ENCODE results near the gene METTL5. TPM values are rescaled to one million over a fixed set of nuclear protein-coding genes. Genes with fewer than 3 reads are reported as not detected.

Gene METTL5
- polyA plus RNA-seq, 1 of the 3 experiments (the other 2 are of a cell fraction): 40.7 TPM

- TF ChIP-seq, protein P1, sequence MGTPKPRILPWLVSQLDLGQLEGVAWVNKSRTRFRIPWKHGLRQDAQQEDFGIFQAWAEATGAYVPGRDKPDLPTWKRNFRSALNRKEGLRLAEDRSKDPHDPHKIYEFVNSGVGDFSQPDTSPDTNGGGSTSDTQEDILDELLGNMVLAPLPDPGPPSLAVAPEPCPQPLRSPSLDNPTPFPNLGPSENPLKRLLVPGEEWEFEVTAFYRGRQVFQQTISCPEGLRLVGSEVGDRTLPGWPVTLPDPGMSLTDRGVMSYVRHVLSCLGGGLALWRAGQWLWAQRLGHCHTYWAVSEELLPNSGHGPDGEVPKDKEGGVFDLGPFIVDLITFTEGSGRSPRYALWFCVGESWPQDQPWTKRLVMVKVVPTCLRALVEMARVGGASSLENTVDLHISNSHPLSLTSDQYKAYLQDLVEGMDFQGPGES (IDR thresholded peaks at IDR 0.05; ENCODE audit: low read depth, low read length): no peak
- TF ChIP-seq USF2 (IDR thresholded peaks at IDR 0.05; ENCODE audit: borderline replicate concordance, low read depth, low read length): no peak
- no peak for TF ChIP-seq SMC3 (IDR thresholded peaks at IDR 0.05; ENCODE audit: low read depth, low read length)
- TF ChIP-seq TCF12 (IDR thresholded peaks at IDR 0.05): no peak
- no peak for TF ChIP-seq SIN3A (IDR thresholded peaks at IDR 0.05; ENCODE audit: borderline replicate concordance, low read depth, low read length)
- TF ChIP-seq GABPA (IDR thresholded peaks at IDR 0.05; ENCODE audit: low read depth): no peak
- no peak for TF ChIP-seq TEAD4 (IDR thresholded peaks at IDR 0.05; ENCODE audit: borderline replicate concordance, insufficient read depth)
These were observed 56.3 kb downstream of the METTL5 start (continued) for GRCh38 chr2:169768262-169768995.

- DNase-seq: peak; percentile 63
- H3F3A ChIP-seq (replicated peaks; ENCODE audit: insufficient read depth): peaks cover 3% of the 10 kb centered on the region
- H3K4me2 ChIP-seq: no peak overlapping the region
- TF ChIP-seq CTCF (IDR thresholded peaks at IDR 0.05) (peak; percentile 81), RAD21 (IDR thresholded peaks at IDR 0.05; ENCODE audit: low read length) (peak; percentile 77), RFX5 (IDR thresholded peaks at IDR 0.05; ENCODE audit: low read length) (no peak), YY1 (IDR thresholded peaks at IDR 0.05; ENCODE audit: low read depth) (no peak), USF1 (IDR thresholded peaks at IDR 0.05; ENCODE audit: borderline replicate concordance, low read depth) (no peak), SMC3 (IDR thresholded peaks at IDR 0.05; ENCODE audit: low read depth, low read length) (peak; percentile 87)
- no peak overlapping the region for H3K4me3 ChIP-seq (ENCODE audit: low read depth in 2 of 2, low read length in 1 of 2)
- POLR2A ChIA-PET: no interaction called here
- H3K9ac ChIP-seq: no peak overlapping the region
- H2AFZ ChIP-seq (ENCODE audit: low read depth): no peak overlapping the region
- WGBS (ENCODE audit: low lambda C conversion rate): 41% methylated on average over 10 of the region's 12 CpGs
- CTCF ChIA-PET: interaction anchor here (0.6 to 1.5 kb wide), 5 partner anchors 10 to 194 kb away, joined by 3 to 6 read pairs (median 4); partner anchors contain the start of gene FASTKD1
- H3K27me3 ChIP-seq (ENCODE audit: insufficient read depth): no peaks in the 10 kb centered on the region
- no peaks in the 10 kb centered on the region for H3K9me2 ChIP-seq
- H3K9me3 ChIP-seq: no peaks in the 10 kb centered on the region
- H3K27ac ChIP-seq (ENCODE audit: low read depth in 2 of 2, low read length in 1 of 2): no peak overlapping the region
- H3K79me2 ChIP-seq (ENCODE audit: insufficient read depth): no peaks in the 10 kb centered on the region
- H3K4me1 ChIP-seq (ENCODE audit: control insufficient read depth in 1 of 2, insufficient read depth in 2 of 2, low read depth in 1 of 2, low read length in 1 of 2): peaks cover 0 to 7% of the 10 kb centered on the region in 2 experiments; a peak in 2 of 4 replicates
- no peaks in the 10 kb centered on the region for H3K36me3 ChIP-seq (replicated peaks in 1 of 2; ENCODE audit: control insufficient read depth in 1 of 2, insufficient read depth in 2 of 2, low read length in 1 of 2)
- H4K20me1 ChIP-seq (ENCODE audit: insufficient read depth): no peaks in the 10 kb centered on the region
These were observed 57.3 kb downstream of the METTL5 start for GRCh38 chr2:169767243-169767888.

All from SK-N-SH (cell line).